HG02759 (cell line): ENCODE results near the gene LCP1.

ENCODE experiments used
- ATAC-seq: cut with Tn5 transposase; IDR thresholded peaks from one replicate; pipeline ENCODE4 v1.9.1; 2021; ENCODE audit warnings: mild to moderate bottlenecking, moderate library complexity; ENCODE audit not compliant: unreplicated experiment

LCP1 gene

DNA sequence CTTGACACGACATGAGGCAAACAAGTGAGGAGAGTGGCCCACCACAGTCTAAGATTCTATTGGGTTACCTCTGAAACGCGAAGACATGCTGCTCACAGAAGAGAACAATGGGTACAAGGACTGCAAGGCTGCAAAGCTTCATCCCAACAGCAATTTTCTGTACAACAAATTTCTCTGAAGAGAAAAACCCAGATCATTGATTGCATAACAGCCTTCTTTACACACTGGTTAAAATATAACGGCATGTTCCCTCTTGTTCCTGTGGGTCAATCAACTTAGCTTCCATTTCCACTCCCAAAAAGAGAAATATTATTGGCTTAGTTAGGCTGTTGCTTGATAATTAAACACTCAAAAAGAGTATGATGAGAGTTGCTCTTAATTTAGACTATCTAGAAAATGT is 77.1 kb downstream of the LCP1 start, which contains the start of gene CPB2:
TSS of gene CPB2 (minus strand) at position 166 of the 400 bp plus-strand sequence. CDS start at position 142, 24 bp downstream.
- ATAC-seq = no peak

DNA sequence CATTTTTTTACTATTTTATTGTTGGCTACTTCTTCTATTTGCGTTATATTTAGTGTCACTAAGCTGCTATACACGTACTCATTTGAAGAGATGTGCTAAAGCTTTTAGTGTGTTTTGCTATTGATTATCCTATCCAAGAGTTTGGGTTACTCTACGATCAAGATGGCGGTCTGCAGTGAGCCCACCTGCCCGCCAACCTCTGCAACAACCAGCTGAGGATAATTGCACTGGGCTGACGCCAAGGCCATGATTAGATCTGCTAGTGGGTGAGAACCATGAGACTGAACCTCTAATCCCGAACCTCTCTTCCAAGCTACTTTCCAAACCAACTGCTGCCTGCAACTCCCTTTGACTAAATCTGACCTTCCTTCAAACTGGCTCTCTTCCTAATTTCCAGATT is 78.9 kb downstream of the LCP1 start:
- no peak for ATAC-seq

DNA sequence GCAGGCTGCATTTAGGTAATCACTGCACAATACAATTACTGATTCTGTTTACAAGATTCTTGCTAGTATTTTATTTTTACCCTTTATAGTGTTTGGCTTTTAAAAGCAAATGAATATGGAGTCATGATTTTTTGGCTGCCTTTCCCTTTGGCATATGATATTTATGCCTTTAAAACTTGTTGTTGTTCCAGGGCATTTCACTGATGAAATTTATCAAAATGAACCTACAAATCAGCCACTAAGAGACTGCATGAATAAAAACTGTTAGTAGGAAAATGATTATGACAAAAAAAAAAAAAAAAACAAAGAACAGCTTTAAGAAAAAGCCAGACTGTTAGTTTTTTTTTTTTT is 79.7 kb downstream of the LCP1 start:
- no peak for ATAC-seq

DNA sequence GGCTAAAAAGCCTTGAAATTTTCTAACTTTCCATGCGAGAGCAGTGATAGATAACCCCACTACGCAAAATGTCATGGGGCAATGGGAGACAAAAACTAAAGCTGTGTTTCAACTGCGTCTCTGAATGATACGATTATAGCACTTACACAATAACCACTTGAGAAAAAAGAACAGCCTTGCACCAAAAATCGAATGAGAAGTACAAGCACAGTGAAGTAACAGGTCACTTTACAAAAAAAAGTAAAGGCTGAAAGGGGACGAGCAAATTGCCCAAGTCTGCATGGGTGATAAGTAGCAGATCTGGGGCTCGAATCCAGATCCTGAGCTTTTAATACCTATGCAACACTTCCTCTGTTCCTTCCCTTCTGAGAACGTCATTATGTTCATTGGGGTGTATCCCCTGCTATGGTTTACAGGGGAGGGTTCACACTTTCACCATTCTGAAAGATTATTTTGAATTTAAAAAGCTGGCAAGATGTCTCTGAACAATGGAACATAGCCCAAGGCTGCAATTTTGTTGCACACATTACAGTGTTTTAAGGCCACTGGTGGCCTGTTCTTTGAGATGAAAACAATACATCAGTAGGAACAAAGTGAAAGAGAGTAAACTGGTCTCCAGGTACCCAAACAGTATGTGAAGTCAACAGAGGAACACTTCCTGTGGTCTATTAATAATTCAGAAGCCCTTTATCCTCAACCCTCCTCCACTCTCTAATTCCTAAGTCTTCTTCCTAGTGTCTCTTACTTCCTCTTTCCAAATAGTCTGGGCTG is 80.3 kb downstream of the LCP1 start:
- no peak for ATAC-seq

DNA sequence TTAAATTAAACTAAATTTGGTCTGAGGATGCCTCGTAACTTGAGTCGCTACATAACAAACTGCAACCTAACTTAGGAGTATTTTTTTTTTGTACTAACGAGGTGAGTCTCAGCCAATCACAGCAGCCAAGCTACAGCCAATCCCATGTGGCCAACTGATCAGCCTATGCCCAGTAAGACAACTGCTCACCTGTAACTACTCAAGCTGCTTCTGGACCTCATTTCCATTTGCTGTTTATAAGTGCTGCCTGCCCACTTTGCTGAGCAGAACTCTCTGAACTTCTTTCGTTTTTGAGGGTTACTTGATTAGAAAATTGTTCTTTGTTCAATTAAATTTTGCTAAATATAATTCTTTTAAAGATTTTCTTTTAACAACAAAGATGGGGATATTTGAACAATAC is 81.0 kb downstream of the LCP1 start:
- ATAC-seq = no peak

DNA sequence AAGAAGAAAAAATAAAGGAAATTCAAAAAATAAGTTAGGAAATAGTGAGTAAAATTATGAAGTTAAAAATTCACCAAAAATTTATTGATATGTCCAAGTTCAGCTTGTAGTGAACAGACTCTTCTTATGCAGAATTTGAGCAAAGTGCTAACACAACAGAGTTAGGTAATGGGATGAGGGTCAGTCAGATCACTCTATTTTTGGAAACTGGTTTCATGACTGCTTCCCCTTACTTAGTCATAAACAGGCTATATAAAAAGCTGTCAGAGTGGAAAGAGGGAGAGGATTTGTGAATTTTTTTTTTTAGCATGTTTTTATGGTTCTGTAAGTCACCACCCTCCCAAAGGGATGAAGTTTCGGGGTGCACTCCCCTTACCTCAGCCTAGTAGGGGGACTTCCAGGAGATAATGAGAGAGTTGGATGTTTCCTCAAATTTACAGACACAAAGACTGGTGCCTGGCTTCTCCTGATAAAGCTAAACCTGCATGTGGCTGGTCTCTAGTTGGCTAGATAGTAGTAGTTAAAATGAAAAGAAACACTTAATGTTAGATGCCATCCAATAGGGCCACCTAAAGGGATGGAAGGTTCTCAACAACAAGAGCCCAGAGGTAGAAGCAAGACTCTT is 81.7 kb downstream of the LCP1 start:
- ATAC-seq = peak; percentile 50

DNA sequence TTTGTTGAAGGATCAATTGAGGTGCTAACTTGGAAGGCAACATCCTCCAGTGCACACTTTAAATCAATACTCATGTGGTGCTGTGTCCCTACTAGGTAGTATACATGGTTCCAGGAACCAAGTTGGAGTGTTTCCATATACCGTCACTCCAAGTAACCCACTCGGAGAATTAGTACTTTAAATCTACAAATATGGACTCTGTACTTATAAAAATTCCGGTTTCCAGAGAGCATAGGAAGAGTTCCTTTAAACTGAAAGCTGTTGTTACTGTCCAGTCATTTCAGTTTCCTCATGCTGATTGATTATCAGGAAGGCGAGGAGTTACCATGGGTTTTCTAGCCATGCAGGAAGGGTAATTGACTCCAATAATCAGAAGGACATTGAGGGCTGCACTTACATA is 84.3 kb downstream of the LCP1 start:
- no peak for ATAC-seq

DNA sequence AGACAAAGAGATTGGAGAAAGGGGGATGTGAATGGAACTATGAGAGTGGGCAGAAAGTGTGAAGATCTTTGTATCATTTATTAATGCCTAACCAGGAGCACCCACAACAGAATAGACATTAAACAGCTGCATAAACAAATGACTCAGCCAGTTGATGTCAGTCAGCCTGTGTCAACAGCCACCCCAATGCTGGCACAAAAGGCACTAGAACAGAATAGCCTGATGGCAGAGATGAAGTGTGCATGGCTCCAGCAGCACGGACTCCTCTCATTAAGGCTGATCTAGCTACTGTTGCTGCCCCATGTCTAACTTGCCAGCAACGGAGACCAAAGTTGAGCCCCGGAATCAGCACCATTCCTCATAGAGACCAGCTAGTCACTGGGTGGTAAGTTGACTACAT is 85.0 kb downstream of the LCP1 start:
- ATAC-seq = no peak

DNA sequence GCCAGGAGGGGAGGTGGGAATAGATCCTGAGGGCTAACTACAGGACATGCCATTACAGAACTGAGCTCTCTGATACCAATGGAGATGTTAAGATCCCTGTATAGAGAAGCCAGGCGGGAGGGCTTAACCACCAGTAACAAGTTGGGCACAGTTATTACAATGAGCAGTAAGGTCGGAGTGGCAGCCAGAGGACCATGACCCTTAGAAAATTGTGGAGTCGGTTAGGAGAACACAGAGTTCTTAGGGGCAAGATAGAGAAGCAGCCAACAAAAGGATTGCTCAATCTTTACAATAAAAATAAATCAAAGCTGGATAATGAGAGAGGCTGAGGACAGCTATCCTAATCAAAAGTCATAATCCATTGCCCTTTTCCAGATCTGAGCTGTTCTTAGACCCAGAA is 87.5 kb downstream of the LCP1 start:
- no peak for ATAC-seq

DNA sequence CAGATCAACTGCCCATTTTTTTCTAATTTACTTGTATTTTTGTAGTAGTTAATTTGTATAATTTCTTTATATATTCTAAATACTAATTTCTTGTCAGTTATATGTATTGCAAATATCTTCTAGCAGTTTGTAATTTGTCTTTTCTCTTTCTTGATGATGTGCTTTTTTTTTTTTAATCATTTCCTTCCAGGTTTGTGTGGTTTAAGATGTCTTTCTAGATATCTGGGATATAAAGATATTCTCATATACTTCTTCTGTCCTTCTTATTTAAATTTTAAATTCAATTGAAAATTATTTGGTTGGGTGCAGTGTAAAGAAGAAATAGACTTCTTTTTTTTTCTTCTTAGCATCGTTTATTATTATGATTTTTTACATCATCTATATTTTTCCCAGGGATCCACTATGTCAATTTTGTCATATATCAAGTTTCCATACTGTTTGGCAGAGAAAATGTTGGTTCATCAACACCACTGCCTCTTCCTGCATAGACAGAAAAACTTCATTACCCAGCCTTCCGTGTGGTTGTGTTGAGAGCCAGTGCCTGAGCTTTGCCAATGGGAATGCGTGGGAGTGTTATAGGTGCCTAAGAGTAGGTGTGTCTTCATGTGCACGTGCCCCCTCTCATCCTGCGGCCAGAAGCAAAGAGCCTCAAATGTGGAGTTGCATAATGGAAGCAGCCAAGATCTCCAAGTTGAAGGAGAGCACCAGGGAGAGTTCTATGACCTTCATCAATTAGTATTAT is 93.0 kb downstream of the LCP1 start:
- no peak for ATAC-seq

DNA sequence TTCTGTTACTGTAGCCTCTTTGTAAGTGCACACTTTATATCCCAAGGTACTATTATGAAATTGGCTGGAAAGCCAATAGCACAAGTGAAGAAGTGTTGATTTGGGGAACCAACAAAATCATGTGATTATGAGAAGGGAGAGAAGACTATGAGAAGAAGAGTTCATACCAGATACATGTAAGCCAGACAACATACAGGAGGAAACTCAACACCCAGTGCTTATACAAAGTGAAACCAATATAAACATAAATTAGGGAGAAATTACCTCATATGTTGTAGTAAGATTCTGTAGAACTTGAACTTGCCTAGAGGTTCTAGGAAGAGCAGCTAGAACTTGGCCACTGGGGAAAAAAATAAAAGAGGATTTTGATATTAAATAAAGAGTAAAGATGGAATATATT is 94.5 kb downstream of the LCP1 start:
- ATAC-seq = no peak

DNA sequence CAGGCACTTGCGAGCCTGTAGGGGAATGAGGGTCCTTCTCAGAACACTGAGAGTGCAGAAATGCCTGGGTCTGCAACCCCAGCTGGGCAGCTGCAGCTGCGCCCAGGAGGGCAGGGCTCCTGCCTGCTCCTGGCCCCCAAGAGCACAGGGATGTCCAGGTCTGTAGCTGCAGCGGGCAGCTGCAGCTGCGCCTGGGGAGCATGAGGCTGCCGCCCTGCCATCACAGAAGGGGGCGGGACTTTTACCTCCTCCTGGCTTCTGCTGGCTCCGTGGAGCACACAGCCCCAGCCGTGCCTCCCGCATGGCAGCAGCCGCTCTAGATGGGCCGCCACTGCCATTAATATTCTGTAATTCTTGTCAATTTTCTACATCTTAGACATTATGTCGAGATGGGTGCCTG is 95.0 kb downstream of the LCP1 start:
- no peak for ATAC-seq

DNA sequence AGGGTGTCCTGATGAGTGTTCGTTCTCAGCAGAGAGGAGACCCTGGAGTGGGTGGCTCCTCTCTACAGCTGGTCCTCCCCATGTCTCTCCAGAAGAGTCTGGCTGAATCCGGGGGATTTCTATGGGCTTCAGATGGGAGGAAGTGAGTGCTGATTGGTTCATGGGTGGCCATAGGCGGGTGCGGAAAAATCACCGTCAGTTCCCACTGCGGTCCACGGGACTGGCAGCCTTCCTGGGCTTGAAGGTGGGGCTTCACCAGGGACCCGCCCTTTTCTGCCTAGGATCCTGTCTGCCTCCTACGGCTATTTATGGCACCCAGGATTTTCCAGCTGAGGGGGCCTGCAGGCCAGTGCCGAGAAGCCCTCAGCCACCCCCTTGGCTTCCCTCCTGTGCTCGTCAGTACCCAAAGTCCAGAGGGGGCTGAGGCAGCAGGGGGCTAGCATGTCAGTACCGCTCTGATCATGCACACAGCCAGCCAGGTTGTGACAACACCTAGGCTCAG is 95.5 kb downstream of the LCP1 start:
- ATAC-seq = no peak

DNA sequence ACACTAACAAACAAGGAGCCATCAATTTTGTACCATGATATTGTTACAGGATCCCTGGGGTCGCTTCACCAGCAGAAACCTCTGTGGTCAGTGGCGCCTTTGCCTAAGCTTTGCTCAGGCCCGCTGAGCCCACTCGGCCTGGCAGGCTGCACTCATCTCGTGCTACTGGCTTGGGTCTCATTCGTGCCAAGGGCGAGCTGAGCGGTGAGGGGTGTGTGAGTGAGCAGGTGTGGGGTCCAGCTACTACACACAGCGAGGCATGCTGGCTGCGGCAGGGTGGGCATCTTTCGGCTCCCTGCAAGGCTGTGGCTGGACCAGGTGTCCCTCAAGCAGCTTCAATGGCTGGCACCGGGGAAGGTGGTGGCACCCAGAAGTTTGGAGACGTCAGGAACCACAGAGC is 96.2 kb downstream of the LCP1 start:
- no peak for ATAC-seq

DNA sequence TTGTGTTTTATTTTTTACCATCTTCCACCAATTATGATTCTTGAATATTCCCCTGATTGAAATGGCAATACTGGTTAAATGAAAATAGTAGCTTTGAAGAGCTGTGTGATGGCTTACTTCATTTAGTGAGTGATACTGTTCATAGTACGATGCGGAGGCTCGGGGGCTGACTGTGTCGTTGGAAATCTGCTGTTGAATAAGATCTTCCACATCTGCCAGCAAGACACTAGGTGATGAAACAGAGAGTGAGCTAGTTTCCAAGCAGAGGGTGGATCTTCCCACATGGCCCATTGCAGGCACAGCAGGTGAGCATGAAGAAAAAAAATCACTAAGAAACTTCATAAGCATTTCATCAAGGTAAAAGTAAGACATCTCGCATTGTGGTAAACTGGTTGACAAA is 99.7 kb downstream of the LCP1 start:
- ATAC-seq = no peak

DNA sequence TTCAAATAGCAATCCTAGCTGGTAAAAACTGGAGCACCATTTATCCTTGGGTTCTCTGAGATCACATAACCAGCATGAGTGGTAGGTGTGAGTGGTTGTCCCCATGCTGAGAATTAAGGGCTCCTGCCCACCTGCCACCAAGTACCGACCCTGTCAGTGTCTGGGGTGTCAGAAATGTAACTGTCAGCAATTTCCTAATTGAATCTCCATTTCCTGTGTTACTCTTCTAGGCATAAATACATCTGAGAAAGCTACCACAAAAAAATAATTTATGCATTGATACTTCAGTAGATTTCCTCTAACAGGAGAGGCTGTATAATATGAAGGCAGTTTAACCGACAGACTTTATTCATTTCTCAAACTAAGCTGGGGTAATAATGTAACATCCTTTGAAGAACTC is 102.2 kb downstream of the LCP1 start:
- no peak for ATAC-seq

DNA sequence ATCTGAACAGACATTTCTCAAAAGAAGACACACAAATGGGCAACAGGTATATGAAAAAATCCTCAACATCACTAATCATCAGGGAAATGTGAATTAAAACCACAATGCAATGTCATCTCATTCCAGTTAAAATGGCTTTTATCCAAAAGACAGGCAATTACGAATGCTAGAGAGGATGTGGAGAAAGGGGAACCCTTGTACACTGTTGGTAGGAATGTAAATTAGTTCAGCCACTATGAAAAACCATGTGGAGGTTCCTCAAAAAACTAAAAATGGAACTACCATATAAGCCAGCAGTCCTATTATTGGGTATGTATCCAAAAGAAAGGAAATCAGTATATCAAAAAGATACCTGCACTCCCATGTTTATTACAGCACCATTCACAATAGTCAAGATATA is 104.7 kb downstream of the LCP1 start:
- ATAC-seq = no peak

DNA sequence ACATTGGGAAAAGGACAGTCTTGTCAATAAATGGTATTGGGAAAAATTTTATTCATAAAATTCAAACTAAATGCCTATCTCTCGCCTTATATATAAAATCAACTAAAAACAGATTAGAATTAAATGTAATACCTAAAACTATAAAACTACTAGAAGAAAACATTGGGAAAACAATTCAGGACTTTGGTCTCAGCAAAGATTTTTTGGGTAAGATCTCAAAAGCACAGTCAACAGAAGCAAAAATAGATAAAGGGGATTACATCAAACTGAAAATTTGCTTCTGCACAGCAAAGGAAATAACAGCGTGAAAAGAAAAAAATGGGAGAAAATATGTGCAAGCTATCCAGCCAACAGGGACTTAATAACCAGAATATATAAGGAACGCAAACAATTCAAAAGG is 105.2 kb downstream of the LCP1 start:
- no peak for ATAC-seq
